HUES64 (cell line): ENCODE results near the gene ZBTB44.

Experiments
- H3K27ac ChIP-seq: 2 replicates; pipeline ENCODE4 v1.7.0; 2013; ENCODE audit warnings: low read depth, low read length, inconsistent platforms
- H3K27me3 ChIP-seq: 2 replicates; pipeline ENCODE4 v1.6.1; 2013; ENCODE audit warnings: mild to moderate bottlenecking, low read length; ENCODE audit not compliant: insufficient read depth
- H3K36me3 ChIP-seq: 2 replicates; pipeline ENCODE4 v1.6.1; 2013; ENCODE audit warnings: mild to moderate bottlenecking, low read length; ENCODE audit not compliant: insufficient read depth
- H3K4me1 ChIP-seq: 2 replicates; pipeline ENCODE4 v1.6.1; 2013; ENCODE audit warnings: mild to moderate bottlenecking, low read length, moderate library complexity; ENCODE audit not compliant: insufficient read depth
- H3K4me3 ChIP-seq: 2 replicates; pipeline ENCODE4 v1.5.1; 2013; ENCODE audit warnings: mild to moderate bottlenecking, low read length, moderate library complexity
- H3K9ac ChIP-seq: 2 replicates; pipeline ENCODE4 v1.6.1; 2013; ENCODE audit warnings: mild to moderate bottlenecking, low read depth, low read length
- H3K9me3 ChIP-seq: 2 replicates; pipeline ENCODE4 v1.6.1; 2013; ENCODE audit warnings: low read depth, low read length; ENCODE audit not compliant: insufficient read depth
- WGBS: fragments of 150-250, 120-280 bp; methylation state at CpG from one replicate; pipeline ENCODE4 v1.1.7; 2013; ENCODE audit warnings: missing lambda C conversion rate; 5-methylcytosine and 5-hydroxymethylcytosine counted together

ZBTB44 gene

GRCh38 chr11:130327716-130328115 is 13.0 kb upstream of the ZBTB44 start:
- Histone ChIP-seq H3K4me1 (0 out of 2 replicates have a peak, but pooled peaks cover 6% of the 10 kb centered on the region), H3K27ac (no peak overlapping the region), H3K27me3 (no peaks in the 10 kb centered on the region), H3K36me3 (no peaks in the 10 kb centered on the region), H3K9me3 (peaks cover 4% of the 10 kb centered on the region; the same call in 1 of the 2 replicates), H3K4me3 (no peak overlapping the region), H3K9ac (no peak overlapping the region)
- WGBS, result 97% methylated on average over 6 of the region's 6 CpGs

- Histone ChIP-seq H3K4me3 (no peak overlapping the region), H3K27me3 (no peaks in the 10 kb centered on the region), H3K9ac (no peak overlapping the region), H3K36me3 (no peaks in the 10 kb centered on the region), H3K27ac (no peak overlapping the region), H3K4me1 (0 out of 2 replicates have a peak, but pooled peaks cover 6% of the 10 kb centered on the region), H3K9me3 (peaks cover 21% of the 10 kb centered on the region)
- WGBS, result 92% methylated on average over 3 of the region's 3 CpGs
Measured at GRCh38 chr11:130325691-130326090, 11.0 kb upstream of the ZBTB44 start.

GRCh38 chr11:130323452-130324450 is 9.0 kb upstream of the ZBTB44 start:
- no peak overlapping the region for H3K9ac ChIP-seq
- WGBS, result 93% methylated on average over 7 of the region's 7 CpGs
- peaks cover 27% of the 10 kb centered on the region for H3K9me3 ChIP-seq
- no peak overlapping the region for H3K4me3 ChIP-seq
- H3K36me3 ChIP-seq, result no peaks in the 10 kb centered on the region
- H3K27ac ChIP-seq, result no peak overlapping the region
- H3K4me1 ChIP-seq, result no peaks in the 10 kb centered on the region
- H3K27me3 ChIP-seq, result no peaks in the 10 kb centered on the region

GRCh38 chr11:130322126-130322525 is 7.4 kb upstream of the ZBTB44 start:
- Histone ChIP-seq H3K36me3 (no peaks in the 10 kb centered on the region), H3K9me3 (peaks cover 27% of the 10 kb centered on the region), H3K27me3 (no peaks in the 10 kb centered on the region), H3K9ac (no peak overlapping the region), H3K4me3 (no peak overlapping the region), H3K4me1 (0 out of 2 replicates have a peak, but pooled peaks cover 4% of the 10 kb centered on the region), H3K27ac (no peak overlapping the region)
- 95% methylated on average over 5 of the region's 5 CpGs for WGBS

GRCh38 chr11:130318031-130318673 is 3.4 kb upstream of the ZBTB44 start:
- Histone ChIP-seq H3K9ac (no peak overlapping the region), H3K27ac (no peak overlapping the region), H3K4me1 (peaks cover 21% of the 10 kb centered on the region), H3K4me3 (no peak overlapping the region), H3K27me3 (no peaks in the 10 kb centered on the region), H3K9me3 (peaks cover 27% of the 10 kb centered on the region), H3K36me3 (no peaks in the 10 kb centered on the region)
- 94% methylated on average over 4 of the region's 4 CpGs for WGBS

GRCh38 chr11:130315354-130315970 is 745 bp upstream of the ZBTB44 start:
- Histone ChIP-seq H3K4me1 (peaks cover 38% of the 10 kb centered on the region), H3K36me3 (no peaks in the 10 kb centered on the region), H3K9me3 (peaks cover 6% of the 10 kb centered on the region), H3K27me3 (no peaks in the 10 kb centered on the region), H3K27ac (peak overlapping the region; percentile 53), H3K4me3 (peak overlapping the region; percentile 53), H3K9ac (no peak overlapping the region)
- 87% methylated on average over 38 of the region's 38 CpGs for WGBS

GRCh38 chr11:130314184-130314749 is 450 bp downstream of the ZBTB44 start:
- Histone ChIP-seq H3K4me3 (peak overlapping the region; percentile 88), H3K9me3 (peaks cover under 1% of the 10 kb centered on the region; the same call in 1 of the 2 replicates), H3K36me3 (peaks cover 2% of the 10 kb centered on the region), H3K4me1 (peaks cover 42% of the 10 kb centered on the region), H3K9ac (peak overlapping the region; percentile 76), H3K27me3 (no peaks in the 10 kb centered on the region), H3K27ac (peak overlapping the region; percentile 87; the same call in 1 of the 2 replicates)
- WGBS, result under 1% methylated on average over 67 of the region's 68 CpGs

- H3K27me3 ChIP-seq, result no peaks in the 10 kb centered on the region
- peak overlapping the region; percentile 87; the same call in 1 of the 2 replicates for H3K27ac ChIP-seq
- H3K36me3 ChIP-seq, result peaks cover 8% of the 10 kb centered on the region
- H3K4me1 ChIP-seq, result peaks cover 42% of the 10 kb centered on the region
- peak overlapping the region; percentile 76 for H3K9ac ChIP-seq
- under 1% methylated on average over 16 of the region's 21 CpGs for WGBS
- H3K9me3 ChIP-seq, result peaks cover 8% of the 10 kb centered on the region
- H3K4me3 ChIP-seq, result peak overlapping the region; percentile 88
Measured at GRCh38 chr11:130313383-130314183, 1.1 kb downstream of the ZBTB44 start.

GRCh38 chr11:130312046-130312445 is 2.7 kb downstream of the ZBTB44 start:
- Histone ChIP-seq H3K4me3 (peak overlapping the region; percentile 88; the same call in 1 of the 2 replicates), H3K36me3 (peaks cover 19% of the 10 kb centered on the region), H3K9me3 (peaks cover 19% of the 10 kb centered on the region), H3K27ac (no peak overlapping the region), H3K9ac (no peak overlapping the region), H3K4me1 (peaks cover 38% of the 10 kb centered on the region), H3K27me3 (no peaks in the 10 kb centered on the region)

- Histone ChIP-seq H3K9me3 (peaks cover 19% of the 10 kb centered on the region), H3K4me3 (no peak overlapping the region), H3K27me3 (no peaks in the 10 kb centered on the region), H3K9ac (no peak overlapping the region), H3K27ac (no peak overlapping the region), H3K36me3 (peaks cover 19% of the 10 kb centered on the region), H3K4me1 (peaks cover 29% of the 10 kb centered on the region)
- 94% methylated on average over 4 of the region's 4 CpGs for WGBS
Measured at GRCh38 chr11:130310622-130311021, 4.1 kb downstream of the ZBTB44 start.
